Pancreas (tissue), 10 donors: ENCODE data around the gene WDR7. TPM values are rescaled to one million over a fixed set of nuclear protein-coding genes. Genes with fewer than 3 reads are reported as not detected.

Source experiments
- ATAC-seq, 4 donors: fragments of 200-7000 bp; cut with Tn5 transposase; one replicate each; pipeline versions ENCODE4 v1.8.0 to v1.9.1; 2020; ENCODE audit warnings: mild to moderate bottlenecking in 4 of 4, moderate library complexity in 4 of 4
- DNase-seq, 6 donors: peaks; one replicate each; pipeline ENCODE4 v3.0.0-alpha.2; 2020
- FAIRE-seq: peaks from 2 replicates; lab custom pipeline; 2012; peaks lifted over from hg19 to GRCh38; lab: Jason Lieb, UNC
- H3K27ac ChIP-seq, 4 donors: fragments of 200-600 bp; sonication (generic); 1 replicate in 3 of 4; 2 replicates in 1 of 4; pipeline versions ENCODE4 v1.5.0 to v1.8.0; 2020
- H3K27me3 ChIP-seq, 4 donors: fragments of 200-600 bp; one replicate each; pipeline ENCODE4 v1.8.0; 2021
- H3K36me3 ChIP-seq, 3 donors: fragments of 200-600 bp; sonication (generic) in 1 of 3; one replicate each; pipeline versions ENCODE4 v1.5.0 to v1.8.0; 2020 to 2021
- H3K4me1 ChIP-seq, 3 donors: fragments of 200-600 bp; one replicate each; pipeline ENCODE4 v1.8.0; 2021
- H3K4me3 ChIP-seq, 4 donors: fragments of 200-600 bp; sonication (generic) in 2 of 4; one replicate each; pipeline versions ENCODE4 v1.5.0 to v1.8.0; 2020 to 2021
- H3K9me3 ChIP-seq, 4 donors: fragments of 200-600 bp; one replicate each; pipeline ENCODE4 v1.8.0; 2021
- WGBS, 2 donors: extraction: QIAGEN DNeasy Blood & Tissue Kit; methylation state at CpG; one replicate each; pipeline ENCODE4 v1.1.7; 2013; 5-methylcytosine and 5-hydroxymethylcytosine counted together
- intact Hi-C, 3 donors: fragments of 100-400 bp; cut with DNase I; formaldehyde crosslinking; loops; one replicate each; pipeline versions ENCODE4 v1.11.1 to v1.14.2; 2022
- polyA plus RNA-seq, 2 donors: library from polyadenylated mRNA; stranded (reverse); fragments of 200-250 nt; gene quantifications; one replicate each; pipeline ENCODE4 v1.2.3, GENCODE V29; 2013
- total RNA-seq, 6 donors: library from RNA; stranded (reverse); fragmentation: NEBNext Ultra II Directional in 4 of 6; extraction: Animal tissue kit (Norgen Biotek cat#: 25700) in 4 of 6; gene quantifications; one replicate each; pipeline versions ENCODE4 v1.2.1 to v1.2.4, GENCODE V29; 2021 to 2023
- TF ChIP-seq, protein P1 (sequence below), 4 donors: fragments of 200-600 bp; sonication (generic) in 3 of 4; IDR thresholded peaks; one replicate each; pipeline versions ENCODE4 v1.5.0 to v1.8.0; 2021; ENCODE audit warnings: antibody characterized with exemption in 4 of 4
- donor health status: healthy with polysubstance abuse.
- donor health status: DM: no; HTN: no; CAD: no; lungs with moderate emphysema.
- donor health status: DM: no; HTN: no; CAD: no.
- donor health status: control.
- donor health status: control.
- donor health status: Bipolar disorder and iron deficiency.
- donor health status: DM: yes; HTN: yes; CAD: no.
- donor health status: DM: no; HTN: no; CAD: no.
- donor health status: DM: no; HTN: no; CAD: no.
- donor health status: DM: yes; HTN: yes; CAD: no.

Gene WDR7
- total and polyA plus RNA-seq, 8 donors, result 2.5 to 14.4 (median 10.3) TPM

DNA sequence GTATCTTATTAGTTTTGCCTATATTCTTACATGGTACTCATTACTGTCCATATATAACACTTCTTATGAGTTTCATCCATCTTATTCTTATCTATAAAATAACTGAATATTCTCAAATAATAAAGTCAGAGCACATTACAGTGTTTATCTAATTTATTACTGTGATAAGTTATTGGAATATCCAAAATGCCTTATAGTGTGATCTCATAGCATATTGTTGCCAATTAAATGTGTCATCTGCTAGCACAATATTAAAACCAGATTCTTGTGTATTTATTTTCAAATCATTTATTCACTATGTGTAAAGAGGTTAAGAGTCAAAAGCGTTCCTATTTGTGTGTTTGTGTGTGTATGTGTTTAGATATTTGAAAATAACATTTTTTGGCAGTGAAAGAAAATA, 151.9 kb downstream of the WDR7 start:
- peaks cover 0 to 6% (median 5%) of the 10 kb centered on the region in 3 donors for H3K4me1 ChIP-seq
- WGBS, 2 donors, result 92 to 96% methylated on average over 1 of the region's 1 CpG
- no peak for DNase-seq
- no peaks in the 10 kb centered on the region for H3K9me3 ChIP-seq
- H3K4me3 ChIP-seq, result no peak overlapping the region
- ATAC-seq, result no peak
- H3K27ac ChIP-seq, result no peak overlapping the region
- intact Hi-C loops, result no loop called here
- peak; percentile 37 for FAIRE-seq
- H3K36me3 ChIP-seq, result no peaks in the 10 kb centered on the region
- H3K27me3 ChIP-seq, result no peaks in the 10 kb centered on the region
- TF ChIP-seq, protein P1, sequence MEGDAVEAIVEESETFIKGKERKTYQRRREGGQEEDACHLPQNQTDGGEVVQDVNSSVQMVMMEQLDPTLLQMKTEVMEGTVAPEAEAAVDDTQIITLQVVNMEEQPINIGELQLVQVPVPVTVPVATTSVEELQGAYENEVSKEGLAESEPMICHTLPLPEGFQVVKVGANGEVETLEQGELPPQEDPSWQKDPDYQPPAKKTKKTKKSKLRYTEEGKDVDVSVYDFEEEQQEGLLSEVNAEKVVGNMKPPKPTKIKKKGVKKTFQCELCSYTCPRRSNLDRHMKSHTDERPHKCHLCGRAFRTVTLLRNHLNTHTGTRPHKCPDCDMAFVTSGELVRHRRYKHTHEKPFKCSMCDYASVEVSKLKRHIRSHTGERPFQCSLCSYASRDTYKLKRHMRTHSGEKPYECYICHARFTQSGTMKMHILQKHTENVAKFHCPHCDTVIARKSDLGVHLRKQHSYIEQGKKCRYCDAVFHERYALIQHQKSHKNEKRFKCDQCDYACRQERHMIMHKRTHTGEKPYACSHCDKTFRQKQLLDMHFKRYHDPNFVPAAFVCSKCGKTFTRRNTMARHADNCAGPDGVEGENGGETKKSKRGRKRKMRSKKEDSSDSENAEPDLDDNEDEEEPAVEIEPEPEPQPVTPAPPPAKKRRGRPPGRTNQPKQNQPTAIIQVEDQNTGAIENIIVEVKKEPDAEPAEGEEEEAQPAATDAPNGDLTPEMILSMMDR (IDR thresholded peaks at IDR 0.05), result no peak

DNA sequence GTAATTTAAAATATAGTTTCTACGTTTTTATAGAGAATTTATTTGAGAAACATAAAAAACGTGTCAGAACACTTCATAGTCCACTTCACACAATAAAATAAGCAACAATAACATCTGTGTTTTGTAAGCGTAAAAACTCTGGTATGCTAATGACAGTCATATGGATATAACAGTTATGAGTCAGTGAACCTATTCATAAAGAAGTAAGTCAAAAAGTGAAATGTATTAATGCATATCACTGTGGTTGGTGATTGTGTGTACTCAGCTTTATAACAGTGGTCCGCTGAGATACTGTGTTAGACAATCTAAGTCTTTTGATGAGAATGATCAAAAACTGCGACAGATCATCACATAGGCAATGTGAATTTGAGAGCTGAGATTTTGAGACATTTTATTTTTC, 153.2 kb downstream of the WDR7 start:
- H3K9me3 ChIP-seq, result no peaks in the 10 kb centered on the region
- whole genome bisulfite sequencing, 2 donors, result 90 to 95% methylated on average over 5 of the region's 5 CpGs
- FAIRE-seq (no peak), DNase-seq (no peak), ATAC-seq (no peak)
- TF ChIP-seq, protein P1 (IDR thresholded peaks at IDR 0.05), result no peak
- no peaks in the 10 kb centered on the region for H3K36me3 ChIP-seq
- H3K27me3 ChIP-seq, result no peaks in the 10 kb centered on the region
- intact Hi-C loops, result no loop called here
- no peak overlapping the region for H3K4me3 ChIP-seq
- H3K27ac ChIP-seq, result no peak overlapping the region
- H3K4me1 ChIP-seq, result peaks cover 0 to 10% (median 5%) of the 10 kb centered on the region in 3 donors

DNA sequence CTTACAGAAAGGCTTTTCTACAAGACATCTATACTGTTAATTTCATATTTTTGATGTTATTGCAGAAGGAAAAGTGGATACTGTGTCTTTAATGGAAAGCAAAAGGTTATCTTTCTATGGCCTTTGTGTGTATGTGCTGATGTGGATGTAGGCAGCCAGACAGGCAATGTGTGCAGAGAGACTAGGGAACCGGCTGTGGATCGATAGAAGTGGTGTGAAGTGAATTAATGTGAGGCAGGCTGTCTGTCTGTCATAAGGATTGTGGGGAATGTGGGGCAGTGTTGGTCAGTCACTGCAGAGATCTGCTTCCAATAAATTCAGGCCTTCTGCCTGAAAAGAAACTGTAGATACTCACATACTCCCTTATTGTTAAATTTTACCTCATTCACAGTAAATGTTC, 156.7 kb downstream of the WDR7 start:
- peak in 2 of 4 donors; percentile 48 to 66 for ATAC-seq
- no peak for FAIRE-seq

DNA sequence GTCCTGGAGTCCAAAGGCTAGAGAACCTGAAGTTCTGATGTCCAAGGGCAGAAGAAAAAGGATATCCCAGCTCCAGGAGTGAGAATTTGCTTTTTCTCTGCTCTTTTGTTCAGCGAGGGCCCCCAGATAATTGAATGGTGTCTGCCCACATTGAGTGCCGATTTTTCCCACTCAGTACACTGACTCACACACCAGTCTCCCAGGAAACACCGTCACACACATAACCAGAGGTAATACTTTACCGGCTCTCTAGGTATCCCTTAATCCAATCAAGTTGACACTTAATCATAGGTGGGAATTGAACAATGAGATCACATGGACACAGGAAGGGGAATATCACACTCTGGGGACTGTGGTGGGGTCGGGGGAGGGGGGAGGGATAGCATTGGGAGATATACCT, 161.5 kb downstream of the WDR7 start:
- Histone ChIP-seq H3K27ac (no peak overlapping the region), H3K36me3 (no peaks in the 10 kb centered on the region), H3K4me1 (peaks cover 0 to 8% (median 0%) of the 10 kb centered on the region in 3 donors), H3K27me3 (no peaks in the 10 kb centered on the region), H3K4me3 (no peak overlapping the region), H3K9me3 (no peaks in the 10 kb centered on the region)
- intact Hi-C loops, result no loop called here
- DNase-seq (no peak), FAIRE-seq (no peak), ATAC-seq (no peak)
- WGBS, 2 donors, result 92 to 93% methylated on average over 5 of the region's 5 CpGs
- TF ChIP-seq, protein P1 (IDR thresholded peaks at IDR 0.05), result no peak

More for the DNA sequence above, 156.7 kb downstream of the WDR7 start:
- no peak overlapping the region for H3K4me3 ChIP-seq
- no peaks in the 10 kb centered on the region for H3K27me3 ChIP-seq
- WGBS, 2 donors, result 13 to 24% methylated on average over 2 of the region's 2 CpGs
- no peak for DNase-seq
- intact Hi-C loops, result no loop called here
- TF ChIP-seq, protein P1 (IDR thresholded peaks at IDR 0.05), result no peak
- H3K9me3 ChIP-seq, result no peaks in the 10 kb centered on the region
- no peak overlapping the region for H3K27ac ChIP-seq
- peaks cover 0 to 10% (median 5%) of the 10 kb centered on the region in 3 donors for H3K4me1 ChIP-seq
- H3K36me3 ChIP-seq, result no peaks in the 10 kb centered on the region

DNA sequence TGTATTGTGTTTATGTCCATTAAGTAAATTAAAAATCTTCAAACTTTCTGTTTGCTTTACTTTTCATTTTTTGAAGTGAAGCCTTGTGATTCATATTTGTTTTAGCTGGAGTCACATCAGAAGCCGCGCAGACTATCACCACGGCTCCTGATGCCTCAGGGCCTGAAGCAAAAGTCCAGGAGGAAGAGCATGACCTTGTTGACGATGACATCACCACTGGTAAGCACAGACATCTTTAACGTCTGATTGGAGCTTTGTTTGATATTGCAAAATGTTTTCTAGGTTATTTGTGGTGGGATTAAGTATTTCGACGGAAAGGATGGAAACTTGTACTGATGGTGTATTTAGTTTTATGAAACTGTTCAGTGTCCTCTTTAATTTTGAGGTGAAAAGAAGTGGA, 164.8 kb downstream of the WDR7 start:
- intact Hi-C loops, result no loop called here
- 86 to 90% methylated on average over 7 of the region's 7 CpGs for WGBS, 2 donors
- H3K27me3 ChIP-seq, result no peaks in the 10 kb centered on the region
- FAIRE-seq (no peak), DNase-seq (no peak), ATAC-seq (no peak)
- no peaks in the 10 kb centered on the region for H3K9me3 ChIP-seq
- H3K36me3 ChIP-seq, result no peaks in the 10 kb centered on the region
- no peak overlapping the region for H3K4me3 ChIP-seq
- H3K27ac ChIP-seq, result no peak overlapping the region
- TF ChIP-seq, protein P1 (IDR thresholded peaks at IDR 0.05), result no peak
- no peaks in the 10 kb centered on the region for H3K4me1 ChIP-seq
